Measurements from ENCODE around the gene KBTBD7. TPM values are rescaled to one million over a fixed set of nuclear protein-coding genes. Genes with fewer than 3 reads are reported as not detected.

Gene KBTBD7
- total and polyA plus RNA-seq, 2 of the 13 experiments (the other 11 are each of a cell fraction or from before 2014, with no cell fraction given) = 3.6 to 9.0 TPM

GRCh38 chr13:41157048-41157717 lies 37.2 kb downstream of the KBTBD7 start:
- BruUV-seq (replicated peaks) = no TSS peak
- in situ Hi-C loops (cut with HindIII; ENCODE audit: extremely low pct_ligation_motif_present, low pct_unique_long_range_greater_than_20kb) (no loop called here), intact Hi-C loops (cut with micrococcal nuclease; ENCODE audit: unreplicated experiment) (no loop called here)
- no peak for ATAC-seq
- POLR2A ChIA-PET = no interaction called here
- Histone ChIP-seq H3K4me1 (ENCODE audit: insufficient read depth, low read length) (no peaks in the 10 kb centered on the region), H3K4me3 (replicated peaks in 1 of 3; ENCODE audit: insufficient read depth in 1 of 3, low read depth in 2 of 3, low read length in 3 of 3) (no peak overlapping the region), H3K9ac (ENCODE audit: insufficient read depth, low read depth, low read length) (no peak overlapping the region), H2AFZ (ENCODE audit: low read length) (no peak overlapping the region), H3K4me2 (ENCODE audit: low read depth, low read length) (no peak overlapping the region), H3K79me2 (ENCODE audit: insufficient read depth, low read length) (no peaks in the 10 kb centered on the region), H3K27ac (ENCODE audit: extremely low read length, insufficient read depth, low read length) (no peak overlapping the region), H3K9me3 (ENCODE audit: low read length) (peaks cover 6% of the 10 kb centered on the region), H3K36me3 (replicated peaks in 1 of 2; ENCODE audit: control insufficient read depth in 1 of 2, insufficient read depth in 2 of 2, low read length in 2 of 2) (no peaks in the 10 kb centered on the region), H3K27me3 (ENCODE audit: control insufficient read depth in 1 of 2, insufficient read depth in 2 of 2, low read length in 2 of 2) (no peaks in the 10 kb centered on the region), H4K20me1 (ENCODE audit: insufficient read depth, low read length) (no peaks in the 10 kb centered on the region)
- DNase-seq (ENCODE audit: low spot score) = no peak
- 81% methylated on average over 4 of the region's 4 CpGs for WGBS (ENCODE audit: low lambda C conversion rate)
- CTCF ChIA-PET (ENCODE audit: low intra/inter-chr PET ratio, low total read pairs) = no interaction called here
- TF ChIP-seq IRF1 (CRISPR knock-in tag; IDR thresholded peaks at IDR 0.05; ENCODE audit: low read depth) (no peak), CBX5 (CRISPR knock-in tag; IDR thresholded peaks at IDR 0.05; ENCODE audit: borderline replicate concordance) (no peak), PHF8 (CRISPR knock-in tag; IDR thresholded peaks at IDR 0.05) (no peak), PRPF4 (IDR thresholded peaks at IDR 0.05; ENCODE audit: low read depth, low read length, poor library complexity, severe bottlenecking) (no peak), ATF7 (IDR thresholded peaks at IDR 0.05) (no peak), ATF7 (CRISPR knock-in tag; IDR thresholded peaks at IDR 0.05) (no peak), JUNB (CRISPR knock-in tag; IDR thresholded peaks at IDR 0.05; ENCODE audit: borderline replicate concordance) (no peak), KLF13 (CRISPR knock-in tag; IDR thresholded peaks at IDR 0.05) (no peak)
- TF ChIP-seq, protein P1, sequence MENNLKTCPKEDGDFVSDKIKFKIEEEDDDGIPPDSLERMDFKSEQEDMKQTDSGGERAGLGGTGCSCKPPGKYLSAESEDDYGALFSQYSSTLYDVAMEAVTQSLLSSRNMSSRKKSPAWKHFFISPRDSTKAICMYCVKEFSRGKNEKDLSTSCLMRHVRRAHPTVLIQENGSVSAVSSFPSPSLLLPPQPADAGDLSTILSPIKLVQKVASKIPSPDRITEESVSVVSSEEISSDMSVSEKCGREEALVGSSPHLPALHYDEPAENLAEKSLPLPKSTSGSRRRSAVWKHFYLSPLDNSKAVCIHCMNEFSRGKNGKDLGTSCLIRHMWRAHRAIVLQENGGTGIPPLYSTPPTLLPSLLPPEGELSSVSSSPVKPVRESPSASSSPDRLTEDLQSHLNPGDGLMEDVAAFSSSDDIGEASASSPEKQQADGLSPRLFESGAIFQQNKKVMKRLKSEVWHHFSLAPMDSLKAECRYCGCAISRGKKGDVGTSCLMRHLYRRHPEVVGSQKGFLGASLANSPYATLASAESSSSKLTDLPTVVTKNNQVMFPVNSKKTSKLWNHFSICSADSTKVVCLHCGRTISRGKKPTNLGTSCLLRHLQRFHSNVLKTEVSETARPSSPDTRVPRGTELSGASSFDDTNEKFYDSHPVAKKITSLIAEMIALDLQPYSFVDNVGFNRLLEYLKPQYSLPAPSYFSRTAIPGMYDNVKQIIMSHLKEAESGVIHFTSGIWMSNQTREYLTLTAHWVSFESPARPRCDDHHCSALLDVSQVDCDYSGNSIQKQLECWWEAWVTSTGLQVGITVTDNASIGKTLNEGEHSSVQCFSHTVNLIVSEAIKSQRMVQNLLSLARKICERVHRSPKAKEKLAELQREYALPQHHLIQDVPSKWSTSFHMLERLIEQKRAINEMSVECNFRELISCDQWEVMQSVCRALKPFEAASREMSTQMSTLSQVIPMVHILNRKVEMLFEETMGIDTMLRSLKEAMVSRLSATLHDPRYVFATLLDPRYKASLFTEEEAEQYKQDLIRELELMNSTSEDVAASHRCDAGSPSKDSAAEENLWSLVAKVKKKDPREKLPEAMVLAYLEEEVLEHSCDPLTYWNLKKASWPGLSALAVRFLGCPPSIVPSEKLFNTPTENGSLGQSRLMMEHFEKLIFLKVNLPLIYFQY (CRISPR knock-in tag; IDR thresholded peaks at IDR 0.05; ENCODE audit: borderline replicate concordance) = no peak
- FAIRE-seq = no peak
